Hepatocyte (in vitro differentiated cells): ENCODE data around the gene RPL22.

ENCODE experiments used
- EZH2 ChIP-seq: fragments of 200-600 bp; sonication (generic); IDR thresholded peaks from 2 replicates; pipeline ENCODE4 v1.6.1; 2016; ENCODE audit warnings: antibody characterized with exemption, mild to moderate bottlenecking, borderline replicate concordance
- TF ChIP-seq, protein P1 (sequence below): fragments of 200-600 bp; sonication (generic); IDR thresholded peaks from 2 replicates; pipeline ENCODE4 v1.5.1; 2016; ENCODE audit warnings: antibody characterized with exemption, mild to moderate bottlenecking; ENCODE audit not compliant: poor library complexity

DNA sequence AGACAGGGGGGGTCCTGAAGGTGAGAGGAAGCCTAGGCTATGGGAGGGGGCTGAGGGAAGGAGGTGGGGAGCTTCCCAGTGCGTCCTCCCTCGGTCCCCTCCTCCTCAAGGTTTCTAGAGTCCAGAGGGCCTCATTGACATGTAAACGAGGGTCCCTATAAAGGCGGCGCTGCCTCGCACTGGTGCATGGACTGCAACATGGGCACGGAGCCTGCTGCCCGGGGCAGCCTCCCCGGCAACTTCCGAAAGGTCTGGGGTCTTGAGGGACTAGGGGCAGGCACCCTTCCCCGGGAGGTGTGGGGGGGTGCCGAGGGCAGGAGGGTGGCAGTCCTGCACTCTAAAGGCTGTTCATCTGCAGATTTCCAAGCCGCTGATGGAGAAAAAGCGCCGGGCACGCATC, 44.6 kb upstream of the RPL22 start, which contains the start of gene HES3:
- TF ChIP-seq, protein P1, sequence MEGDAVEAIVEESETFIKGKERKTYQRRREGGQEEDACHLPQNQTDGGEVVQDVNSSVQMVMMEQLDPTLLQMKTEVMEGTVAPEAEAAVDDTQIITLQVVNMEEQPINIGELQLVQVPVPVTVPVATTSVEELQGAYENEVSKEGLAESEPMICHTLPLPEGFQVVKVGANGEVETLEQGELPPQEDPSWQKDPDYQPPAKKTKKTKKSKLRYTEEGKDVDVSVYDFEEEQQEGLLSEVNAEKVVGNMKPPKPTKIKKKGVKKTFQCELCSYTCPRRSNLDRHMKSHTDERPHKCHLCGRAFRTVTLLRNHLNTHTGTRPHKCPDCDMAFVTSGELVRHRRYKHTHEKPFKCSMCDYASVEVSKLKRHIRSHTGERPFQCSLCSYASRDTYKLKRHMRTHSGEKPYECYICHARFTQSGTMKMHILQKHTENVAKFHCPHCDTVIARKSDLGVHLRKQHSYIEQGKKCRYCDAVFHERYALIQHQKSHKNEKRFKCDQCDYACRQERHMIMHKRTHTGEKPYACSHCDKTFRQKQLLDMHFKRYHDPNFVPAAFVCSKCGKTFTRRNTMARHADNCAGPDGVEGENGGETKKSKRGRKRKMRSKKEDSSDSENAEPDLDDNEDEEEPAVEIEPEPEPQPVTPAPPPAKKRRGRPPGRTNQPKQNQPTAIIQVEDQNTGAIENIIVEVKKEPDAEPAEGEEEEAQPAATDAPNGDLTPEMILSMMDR, result no peak
- TF ChIP-seq EZH2, result no peak
